Neural cell (in vitro differentiated cells): ENCODE data around the gene AFG1L.

ENCODE experiments used
- CTCF ChIP-seq: fragments of 450-650 bp; IDR thresholded peaks from 2 replicates; pipeline ENCODE4 v1.5.1; 2014; ENCODE audit warnings: antibody characterized with exemption, mild to moderate bottlenecking, moderate library complexity; ENCODE audit not compliant: poor library complexity, severe bottlenecking
- EP300 ChIP-seq: fragments of 450-650 bp; conservative IDR thresholded peaks from 2 replicates; pipeline ENCODE4 v1.6.1; 2014; ENCODE audit warnings: antibody characterized with exemption, mild to moderate bottlenecking, moderate library complexity; ENCODE audit not compliant: poor library complexity, severe bottlenecking
- EZH2 ChIP-seq: fragments of 200-600, 300-800 bp; shearing (Covaris generic), sonication (generic); IDR thresholded peaks from 2 replicates; pipeline ENCODE4 v1.6.1; 2014; ENCODE audit warnings: antibody characterized with exemption, low read length, borderline replicate concordance, mild to moderate bottlenecking; ENCODE audit not compliant: insufficient read depth, poor library complexity, severe bottlenecking
- POLR2AphosphoS5 ChIP-seq: IDR thresholded peaks from 2 replicates; pipeline ENCODE4 v1.6.1; 2012
- RAD21 ChIP-seq: fragments of 450-650 bp; conservative IDR thresholded peaks from 2 replicates; pipeline ENCODE4 v1.6.1; 2014; ENCODE audit warnings: antibody characterized with exemption, mild to moderate bottlenecking, moderate library complexity
- SMC3 ChIP-seq: fragments of 450-650 bp; conservative IDR thresholded peaks from 2 replicates; pipeline ENCODE4 v1.6.1; 2014; ENCODE audit warnings: antibody characterized with exemption, mild to moderate bottlenecking, moderate library complexity; ENCODE audit not compliant: poor library complexity
- TAF1 ChIP-seq: IDR thresholded peaks from 2 replicates; pipeline ENCODE4 v1.6.1; 2012; ENCODE audit warnings: low read depth
- TF ChIP-seq, protein P1 (sequence below): IDR thresholded peaks from 2 replicates; pipeline ENCODE4 v1.6.1; 2012; ENCODE audit warnings: borderline replicate concordance

- TF ChIP-seq CTCF (no peak), POLR2AphosphoS5 (no peak), EZH2 (no peak), TAF1 (no peak), SMC3 (no peak), RAD21 (no peak), EP300 (peak; percentile 18)
- TF ChIP-seq, protein P1, sequence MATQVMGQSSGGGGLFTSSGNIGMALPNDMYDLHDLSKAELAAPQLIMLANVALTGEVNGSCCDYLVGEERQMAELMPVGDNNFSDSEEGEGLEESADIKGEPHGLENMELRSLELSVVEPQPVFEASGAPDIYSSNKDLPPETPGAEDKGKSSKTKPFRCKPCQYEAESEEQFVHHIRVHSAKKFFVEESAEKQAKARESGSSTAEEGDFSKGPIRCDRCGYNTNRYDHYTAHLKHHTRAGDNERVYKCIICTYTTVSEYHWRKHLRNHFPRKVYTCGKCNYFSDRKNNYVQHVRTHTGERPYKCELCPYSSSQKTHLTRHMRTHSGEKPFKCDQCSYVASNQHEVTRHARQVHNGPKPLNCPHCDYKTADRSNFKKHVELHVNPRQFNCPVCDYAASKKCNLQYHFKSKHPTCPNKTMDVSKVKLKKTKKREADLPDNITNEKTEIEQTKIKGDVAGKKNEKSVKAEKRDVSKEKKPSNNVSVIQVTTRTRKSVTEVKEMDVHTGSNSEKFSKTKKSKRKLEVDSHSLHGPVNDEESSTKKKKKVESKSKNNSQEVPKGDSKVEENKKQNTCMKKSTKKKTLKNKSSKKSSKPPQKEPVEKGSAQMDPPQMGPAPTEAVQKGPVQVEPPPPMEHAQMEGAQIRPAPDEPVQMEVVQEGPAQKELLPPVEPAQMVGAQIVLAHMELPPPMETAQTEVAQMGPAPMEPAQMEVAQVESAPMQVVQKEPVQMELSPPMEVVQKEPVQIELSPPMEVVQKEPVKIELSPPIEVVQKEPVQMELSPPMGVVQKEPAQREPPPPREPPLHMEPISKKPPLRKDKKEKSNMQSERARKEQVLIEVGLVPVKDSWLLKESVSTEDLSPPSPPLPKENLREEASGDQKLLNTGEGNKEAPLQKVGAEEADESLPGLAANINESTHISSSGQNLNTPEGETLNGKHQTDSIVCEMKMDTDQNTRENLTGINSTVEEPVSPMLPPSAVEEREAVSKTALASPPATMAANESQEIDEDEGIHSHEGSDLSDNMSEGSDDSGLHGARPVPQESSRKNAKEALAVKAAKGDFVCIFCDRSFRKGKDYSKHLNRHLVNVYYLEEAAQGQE, result no peak
These were observed 182.1 kb downstream of the AFG1L start for GRCh38 chr6:108476847-108477430.
